G401.6 (cell line): ENCODE measurements around the gene PDZD7.

Experiments
- FAIRE-seq: peaks from 2 replicates; lab custom pipeline; 2012; peaks lifted over from hg19 to GRCh38; lab: Jason Lieb, UNC

Gene PDZD7

GRCh38 chr10:101060951-101061623 is 30.2 kb upstream of the PDZD7 start:
- peak; percentile 93 for FAIRE-seq

GRCh38 chr10:101060036-101060950 is 29.4 kb upstream of the PDZD7 start:
- FAIRE-seq: peak; percentile 92

GRCh38 chr10:101056365-101057151 is 25.6 kb upstream of the PDZD7 start:
- no peak for FAIRE-seq

GRCh38 chr10:101055411-101055810 is 24.5 kb upstream of the PDZD7 start:
- no peak for FAIRE-seq

GRCh38 chr10:101054876-101055275 is 23.9 kb upstream of the PDZD7 start:
- FAIRE-seq: no peak

GRCh38 chr10:101054351-101054750 is 23.4 kb upstream of the PDZD7 start:
- no peak for FAIRE-seq

GRCh38 chr10:101053516-101053915 is 22.6 kb upstream of the PDZD7 start:
- no peak for FAIRE-seq

- no peak for FAIRE-seq
Observed at GRCh38 chr10:101052285-101052684, 21.4 kb upstream of the PDZD7 start.

GRCh38 chr10:101050208-101051069 is 19.5 kb upstream of the PDZD7 start:
- FAIRE-seq: no peak

- no peak for FAIRE-seq
Observed at GRCh38 chr10:101047961-101048892, 17.3 kb upstream of the PDZD7 start.

GRCh38 chr10:101047268-101047667 is 16.3 kb upstream of the PDZD7 start:
- no peak for FAIRE-seq

- no peak for FAIRE-seq
Observed at GRCh38 chr10:101046332-101047238, 15.7 kb upstream of the PDZD7 start.

- FAIRE-seq: no peak
Observed at GRCh38 chr10:101044117-101044516, 13.2 kb upstream of the PDZD7 start.

GRCh38 chr10:101043363-101043707 is 12.4 kb upstream of the PDZD7 start:
- no peak for FAIRE-seq

GRCh38 chr10:101042667-101043362 is 11.9 kb upstream of the PDZD7 start:
- peak; percentile 97 for FAIRE-seq

- FAIRE-seq: no peak
Observed at GRCh38 chr10:101042118-101042517, 11.2 kb upstream of the PDZD7 start.

GRCh38 chr10:101041252-101041761 is 10.4 kb upstream of the PDZD7 start:
- peak; percentile 94 for FAIRE-seq

GRCh38 chr10:101040851-101041250 is 9.9 kb upstream of the PDZD7 start:
- no peak for FAIRE-seq

GRCh38 chr10:101040061-101040460 is 9.1 kb upstream of the PDZD7 start:
- no peak for FAIRE-seq
